ENCODE results near the gene FYB1. TPM values are rescaled to one million over a fixed set of nuclear protein-coding genes. Genes with fewer than 3 reads are reported as not detected.

The FYB1 gene
- total RNA-seq, 1 donor from 2014 or later = not detected

DNA sequence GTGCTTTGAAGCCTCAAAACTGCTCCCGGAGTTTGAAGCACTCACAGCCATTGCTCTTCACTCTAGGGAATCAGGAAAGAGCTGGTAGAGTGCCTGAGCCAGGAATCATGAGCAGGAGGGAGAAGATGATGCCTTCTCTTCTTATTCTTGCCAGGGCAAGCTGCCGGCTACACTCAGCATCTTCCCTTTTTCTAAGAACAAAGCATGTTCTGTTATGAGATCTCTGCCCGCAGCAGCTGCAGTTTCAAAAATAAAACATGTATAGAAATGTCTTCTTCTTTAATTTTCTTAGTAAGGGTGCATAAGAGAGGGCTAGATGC, 87.3 kb downstream of the FYB1 start:
- H3K4me1 Mint-ChIP-seq (ENCODE audit: low read depth) = peaks cover 3% of the 10 kb centered on the region
- TF ChIP-seq, protein P1, sequence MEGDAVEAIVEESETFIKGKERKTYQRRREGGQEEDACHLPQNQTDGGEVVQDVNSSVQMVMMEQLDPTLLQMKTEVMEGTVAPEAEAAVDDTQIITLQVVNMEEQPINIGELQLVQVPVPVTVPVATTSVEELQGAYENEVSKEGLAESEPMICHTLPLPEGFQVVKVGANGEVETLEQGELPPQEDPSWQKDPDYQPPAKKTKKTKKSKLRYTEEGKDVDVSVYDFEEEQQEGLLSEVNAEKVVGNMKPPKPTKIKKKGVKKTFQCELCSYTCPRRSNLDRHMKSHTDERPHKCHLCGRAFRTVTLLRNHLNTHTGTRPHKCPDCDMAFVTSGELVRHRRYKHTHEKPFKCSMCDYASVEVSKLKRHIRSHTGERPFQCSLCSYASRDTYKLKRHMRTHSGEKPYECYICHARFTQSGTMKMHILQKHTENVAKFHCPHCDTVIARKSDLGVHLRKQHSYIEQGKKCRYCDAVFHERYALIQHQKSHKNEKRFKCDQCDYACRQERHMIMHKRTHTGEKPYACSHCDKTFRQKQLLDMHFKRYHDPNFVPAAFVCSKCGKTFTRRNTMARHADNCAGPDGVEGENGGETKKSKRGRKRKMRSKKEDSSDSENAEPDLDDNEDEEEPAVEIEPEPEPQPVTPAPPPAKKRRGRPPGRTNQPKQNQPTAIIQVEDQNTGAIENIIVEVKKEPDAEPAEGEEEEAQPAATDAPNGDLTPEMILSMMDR (IDR thresholded peaks at IDR 0.05) = no peak
- no peaks in the 10 kb centered on the region for H3K9me3 Mint-ChIP-seq (ENCODE audit: low read depth)
- DNase-seq (ENCODE audit: low spot score) = no peak
- H3K27me3 Mint-ChIP-seq (ENCODE audit: low read depth) = no peaks in the 10 kb centered on the region
- H3K36me3 Mint-ChIP-seq (ENCODE audit: low read depth) = no peaks in the 10 kb centered on the region
- H3K27ac Mint-ChIP-seq (ENCODE audit: unreplicated experiment) = no peak overlapping the region
- H3K4me3 Mint-ChIP-seq (ENCODE audit: unreplicated experiment) = no peak overlapping the region

DNA sequence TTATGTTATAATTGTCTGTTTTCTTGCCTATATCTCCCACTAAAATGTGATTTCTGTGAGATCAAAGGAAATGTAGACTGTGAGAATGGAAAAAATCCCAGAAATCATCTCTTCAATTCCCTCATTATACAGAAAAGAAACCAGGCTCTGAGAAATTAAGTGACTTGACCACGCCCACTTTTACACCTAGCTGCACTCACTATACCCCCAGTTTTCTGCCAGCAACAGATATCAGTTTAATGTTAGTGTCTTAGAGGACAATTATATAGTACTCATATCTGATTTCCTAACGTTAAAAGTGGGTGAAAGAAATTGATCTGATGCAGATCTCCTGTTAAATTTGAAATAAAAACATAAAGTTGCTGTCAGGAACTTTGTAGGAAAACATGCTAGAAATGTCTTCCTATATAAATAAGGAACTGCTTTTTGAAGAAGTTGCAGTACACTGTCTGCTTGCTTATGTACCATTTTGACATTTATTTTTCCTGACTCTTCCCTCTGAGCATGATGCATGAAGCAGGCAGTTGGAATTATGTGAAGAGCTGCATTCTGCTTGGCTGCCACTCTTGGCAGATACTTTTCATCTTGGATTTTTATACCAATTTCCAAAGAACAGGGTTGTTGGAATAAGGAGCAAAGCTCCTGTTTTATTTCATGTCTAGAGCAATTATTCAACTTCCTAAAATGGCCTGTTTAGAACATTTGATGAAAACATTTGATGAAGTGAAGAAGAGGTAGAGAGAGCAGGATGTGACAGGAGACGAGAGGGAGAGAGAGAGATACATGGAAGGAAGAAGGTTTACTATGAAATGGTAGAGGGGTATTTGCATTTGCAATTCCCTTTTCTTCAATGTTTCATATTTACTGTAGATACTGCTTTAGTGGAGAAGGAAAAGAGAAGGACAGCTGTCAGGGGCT, 87.9 kb downstream of the FYB1 start:
- H3K4me1 Mint-ChIP-seq (ENCODE audit: low read depth) = peaks cover 3% of the 10 kb centered on the region
- TF ChIP-seq, protein P1 (IDR thresholded peaks at IDR 0.05) = no peak
- no peaks in the 10 kb centered on the region for H3K9me3 Mint-ChIP-seq (ENCODE audit: low read depth)
- no peaks in the 10 kb centered on the region for H3K27me3 Mint-ChIP-seq (ENCODE audit: low read depth)
- H3K36me3 Mint-ChIP-seq (ENCODE audit: low read depth) = no peaks in the 10 kb centered on the region
- DNase-seq (ENCODE audit: low spot score) = no peak
- no peak overlapping the region for H3K4me3 Mint-ChIP-seq (ENCODE audit: unreplicated experiment)
- H3K27ac Mint-ChIP-seq (ENCODE audit: unreplicated experiment) = no peak overlapping the region

- no peaks in the 10 kb centered on the region for H3K36me3 Mint-ChIP-seq (ENCODE audit: low read depth)
- H3K4me1 Mint-ChIP-seq (ENCODE audit: low read depth) = peaks cover 3% of the 10 kb centered on the region
- no peak overlapping the region for H3K27ac Mint-ChIP-seq (ENCODE audit: unreplicated experiment)
- no peak overlapping the region for H3K4me3 Mint-ChIP-seq (ENCODE audit: unreplicated experiment)
- no peak for DNase-seq (ENCODE audit: low spot score)
- TF ChIP-seq, protein P1 (IDR thresholded peaks at IDR 0.05) = no peak
- H3K27me3 Mint-ChIP-seq (ENCODE audit: low read depth) = no peaks in the 10 kb centered on the region
- no peaks in the 10 kb centered on the region for H3K9me3 Mint-ChIP-seq (ENCODE audit: low read depth)
These were observed 88.6 kb downstream of the FYB1 start for GRCh38 chr5:39130716-39131115.

DNA sequence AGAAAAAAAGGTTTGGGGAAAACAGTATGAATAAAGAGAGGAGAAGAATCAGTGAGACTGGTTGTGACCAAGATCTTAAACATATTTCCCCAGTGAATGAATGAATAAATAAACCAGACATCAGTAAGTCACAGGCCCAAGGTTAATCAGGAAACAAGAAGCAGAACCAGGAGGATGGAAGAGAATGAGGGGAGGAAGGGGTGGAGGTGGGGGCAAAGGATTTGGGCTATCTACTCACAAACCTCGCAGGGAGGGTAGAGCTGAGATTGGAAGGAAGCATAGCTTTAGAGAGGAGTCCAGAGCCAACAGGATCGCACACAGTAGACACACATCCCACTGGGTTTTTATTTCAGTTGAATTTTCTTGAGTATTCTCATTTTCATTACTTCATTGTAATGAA, 97.4 kb downstream of the FYB1 start:
- H3K27ac Mint-ChIP-seq (ENCODE audit: unreplicated experiment) = no peak overlapping the region
- H3K4me3 Mint-ChIP-seq (ENCODE audit: unreplicated experiment) = no peak overlapping the region
- TF ChIP-seq, protein P1 (IDR thresholded peaks at IDR 0.05) = no peak
- H3K36me3 Mint-ChIP-seq (ENCODE audit: low read depth) = no peaks in the 10 kb centered on the region
- peaks cover 11% of the 10 kb centered on the region for H3K4me1 Mint-ChIP-seq (ENCODE audit: low read depth)
- DNase-seq (ENCODE audit: low spot score) = no peak
- no peaks in the 10 kb centered on the region for H3K9me3 Mint-ChIP-seq (ENCODE audit: low read depth)
- H3K27me3 Mint-ChIP-seq (ENCODE audit: low read depth) = no peaks in the 10 kb centered on the region

DNA sequence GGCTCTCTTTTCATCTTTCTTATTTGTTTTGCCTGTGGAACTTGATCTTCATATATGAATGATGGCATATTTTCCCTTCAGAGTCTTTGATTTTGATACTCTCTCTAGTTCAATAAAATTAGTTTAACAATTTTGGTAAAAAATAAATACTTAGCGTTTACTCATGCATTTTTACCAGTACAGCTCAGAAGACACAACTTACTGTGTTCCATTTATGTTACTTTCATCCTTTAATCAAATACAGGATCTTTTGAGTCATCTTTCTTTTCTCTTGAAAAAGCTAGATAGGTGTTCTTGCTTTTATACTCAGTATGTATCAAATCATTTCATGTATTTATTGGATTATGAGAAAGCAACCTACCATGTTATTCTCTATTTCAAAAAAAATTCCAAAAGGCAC, 98.0 kb downstream of the FYB1 start:
- H3K4me1 Mint-ChIP-seq (ENCODE audit: low read depth) = peaks cover 11% of the 10 kb centered on the region
- H3K36me3 Mint-ChIP-seq (ENCODE audit: low read depth) = no peaks in the 10 kb centered on the region
- H3K4me3 Mint-ChIP-seq (ENCODE audit: unreplicated experiment) = no peak overlapping the region
- DNase-seq (ENCODE audit: low spot score) = no peak
- H3K9me3 Mint-ChIP-seq (ENCODE audit: low read depth) = no peaks in the 10 kb centered on the region
- no peaks in the 10 kb centered on the region for H3K27me3 Mint-ChIP-seq (ENCODE audit: low read depth)
- TF ChIP-seq, protein P1 (IDR thresholded peaks at IDR 0.05) = no peak
- no peak overlapping the region for H3K27ac Mint-ChIP-seq (ENCODE audit: unreplicated experiment)

All from chondrocyte (in vitro differentiated cells).